Activated CD4-positive, alpha-beta T cell treated with anti-CD3 and anti-CD28 coated beads for 36 hours (primary cell): Measurements from ENCODE around the gene TMEM94. TPM values are rescaled to one million over a fixed set of nuclear protein-coding genes. Genes with fewer than 3 reads are reported as not detected.

Source experiments
- ATAC-seq: fragments of 200-7000 bp; cut with Tn5 transposase; one replicate; pipeline ENCODE4 v1.10.0; 2021; ENCODE audit warnings: mild to moderate bottlenecking, moderate library complexity
- CTCF ChIA-PET: fragments of 350-600 bp; sonication (Branson Sonifier 250); formaldehyde crosslinking; loops from one replicate; lab custom pipeline; 2021; ENCODE audit warnings: antibody characterized with exemption; lab: Charles Lee
- POLR2A ChIA-PET: fragments of 350-600 bp; sonication (Branson Sonifier 250); formaldehyde crosslinking; loops from one replicate; lab custom pipeline; 2021; ENCODE audit warnings: antibody characterized with exemption, inconsistent platforms; lab: Charles Lee
- DNase-seq: peaks from one replicate; pipeline ENCODE4 v3.0.0-alpha.2; 2020
- H3K27ac Mint-ChIP-seq: one replicate; pipeline ENCODE4 v1.8.0; 2021; ENCODE audit warnings: mixed read lengths
- H3K27me3 Mint-ChIP-seq: one replicate; pipeline ENCODE4 v1.8.0; 2021; ENCODE audit warnings: mixed read lengths
- H3K36me3 Mint-ChIP-seq: one replicate; pipeline ENCODE4 v1.8.0; 2021; ENCODE audit warnings: low read depth, mixed read lengths
- H3K4me1 Mint-ChIP-seq: one replicate; pipeline ENCODE4 v1.8.0; 2021; ENCODE audit warnings: mixed read lengths
- H3K4me3 Mint-ChIP-seq: one replicate; pipeline ENCODE4 v1.8.0; 2021; ENCODE audit warnings: mild to moderate bottlenecking, moderate library complexity, mixed read lengths
- H3K9me3 Mint-ChIP-seq: one replicate; pipeline ENCODE4 v1.8.0; 2021; ENCODE audit warnings: low read depth, mixed read lengths
- intact Hi-C, 2 experiments: fragments of 100-400 bp; cut with DNase I in 1 of 2; cut with micrococcal nuclease in 1 of 2; formaldehyde crosslinking; loops; one replicate each; pipeline versions ENCODE4 v1.14.2 to v1.15.1; 2022 to 2024; cut with DNase I, micrococcal nuclease
- microRNA-seq: library from miRNA; unstranded; fragments of <30 nt; microRNA quantifications from one replicate; pipeline ENCODE4 v1.2.0, GENCODE V29; 2021; ENCODE audit warnings: borderline replicate concordance
- total RNA-seq, 2 experiments: library from RNA; stranded (reverse); gene quantifications; one replicate each; pipeline ENCODE4 v1.2.3, GENCODE V29; 2021

The TMEM94 gene
- total RNA-seq, 2 experiments from 2014 or later = 51.4 to 62.5 TPM

- no peaks in the 10 kb centered on the region for H3K4me1 Mint-ChIP-seq
- no peak overlapping the region for H3K4me3 Mint-ChIP-seq
- no peak overlapping the region for H3K27ac Mint-ChIP-seq
- ChIA-PET CTCF (no interaction called here), POLR2A (interaction anchor here (0.5 kb wide), 1 partner anchor 89 kb away, joined by 3 read pairs; the partner anchor contains the start of gene SMIM5)
- no peaks in the 10 kb centered on the region for H3K36me3 Mint-ChIP-seq
- no peaks in the 10 kb centered on the region for H3K9me3 Mint-ChIP-seq
- intact Hi-C loops = no loop called here
- no peak for DNase-seq
- H3K27me3 Mint-ChIP-seq = no peaks in the 10 kb centered on the region
- no peak for ATAC-seq
These were observed 87.8 kb downstream of the TMEM94 start for GRCh38 chr17:75544250-75544649.

- H3K27me3 Mint-ChIP-seq = no peaks in the 10 kb centered on the region
- H3K4me3 Mint-ChIP-seq = no peak overlapping the region
- H3K36me3 Mint-ChIP-seq = no peaks in the 10 kb centered on the region
- ATAC-seq (no peak), DNase-seq (no peak)
- intact Hi-C loops = no loop called here
- CTCF ChIA-PET = interaction anchor here (0.7 kb wide), 1 partner anchor 108 kb away, joined by 4 read pairs; no protein-coding TSS in a partner anchor
- H3K9me3 Mint-ChIP-seq = no peaks in the 10 kb centered on the region
- POLR2A ChIA-PET = no interaction called here
- no peaks in the 10 kb centered on the region for H3K4me1 Mint-ChIP-seq
- H3K27ac Mint-ChIP-seq = no peak overlapping the region
These were observed 89.7 kb downstream of the TMEM94 start for GRCh38 chr17:75546181-75546580.

GRCh38 chr17:75547091-75547490 is 90.7 kb downstream of the TMEM94 start:
- ATAC-seq (no peak), DNase-seq (no peak)
- H3K4me1 Mint-ChIP-seq = no peaks in the 10 kb centered on the region
- ChIA-PET CTCF (interaction anchor here (0.7 kb wide), 1 partner anchor 107 kb away, joined by 4 read pairs; no protein-coding TSS in a partner anchor), POLR2A (no interaction called here)
- no peaks in the 10 kb centered on the region for H3K36me3 Mint-ChIP-seq
- H3K4me3 Mint-ChIP-seq = no peak overlapping the region
- H3K27me3 Mint-ChIP-seq = no peaks in the 10 kb centered on the region
- intact Hi-C loops = no loop called here
- no peak overlapping the region for H3K27ac Mint-ChIP-seq
- H3K9me3 Mint-ChIP-seq = no peaks in the 10 kb centered on the region

GRCh38 chr17:75548813-75549212 is 92.4 kb downstream of the TMEM94 start:
- DNase-seq = no peak
- POLR2A ChIA-PET = no interaction called here
- no peaks in the 10 kb centered on the region for H3K9me3 Mint-ChIP-seq
- no peak for ATAC-seq
- H3K4me1 Mint-ChIP-seq = no peaks in the 10 kb centered on the region
- no peaks in the 10 kb centered on the region for H3K27me3 Mint-ChIP-seq
- H3K27ac Mint-ChIP-seq = no peak overlapping the region
- intact Hi-C loops = no loop called here
- CTCF ChIA-PET = no interaction called here
- no peak overlapping the region for H3K4me3 Mint-ChIP-seq
- H3K36me3 Mint-ChIP-seq = no peaks in the 10 kb centered on the region

Small RNA genes within 50 kb of the gene (microRNA-seq; reads per million reads assigned to microRNA genes)
- 3.5 reads per million, percentile 3 among the genes with 10 or more reads in this experiment for gene MIR6785

Other genes starting within 250 kb of the TMEM94 start
- 10 to 100 TPM; 72.9 to 76.7 TPM for gene GGA3, start 195.0 kb upstream of the TMEM94 start, total RNA-seq
- gene MRPS7, start 194.8 kb upstream of the TMEM94 start, total RNA-seq = 10 to 100 TPM; 51.4 to 63.8 TPM
- gene MIF4GD, start 185.4 kb upstream of the TMEM94 start, total RNA-seq = 10 to 100 TPM; 39.0 to 39.1 TPM
- gene SLC25A19, start 167.2 kb upstream of the TMEM94 start, total RNA-seq = 10 to 100 TPM; 67.8 to 79.7 TPM
- gene GRB2, start 51.0 kb upstream of the TMEM94 start, total RNA-seq = 100 to 1,000 TPM; 157 to 168 TPM
- gene CASKIN2, start 58.9 kb downstream of the TMEM94 start, total RNA-seq = 1 to 10 TPM; 2.9 to 3.0 TPM
- gene TSEN54, start 59.9 kb downstream of the TMEM94 start, total RNA-seq = 10 to 100 TPM; 29.2 to 35.1 TPM
- 1 to 10 TPM; 7.1 to 9.6 TPM for gene LLGL2, start 69.1 kb downstream of the TMEM94 start, total RNA-seq
- gene MYO15B, start 131.2 kb downstream of the TMEM94 start, total RNA-seq = 10 to 100 TPM; 20.8 to 22.4 TPM
- gene SMIM5, start 176.8 kb downstream of the TMEM94 start, total RNA-seq = under 1 TPM; 0.12 to 0.14 TPM
- 10 to 100 TPM; 36.4 to 40.5 TPM for gene RECQL5, start 210.5 kb downstream of the TMEM94 start, total RNA-seq
- 10 to 100 TPM; 87.8 to 100.0 TPM for gene SAP30BP, start 210.7 kb downstream of the TMEM94 start, total RNA-seq